ENCODE measurements around the gene ACOT8.
"Not testable (repeated sequence)": the region's sequence is repeated elsewhere in the genome, so short reads cannot be mapped to it uniquely, and the experiment has no call there.

The ACOT8 gene

DNA sequence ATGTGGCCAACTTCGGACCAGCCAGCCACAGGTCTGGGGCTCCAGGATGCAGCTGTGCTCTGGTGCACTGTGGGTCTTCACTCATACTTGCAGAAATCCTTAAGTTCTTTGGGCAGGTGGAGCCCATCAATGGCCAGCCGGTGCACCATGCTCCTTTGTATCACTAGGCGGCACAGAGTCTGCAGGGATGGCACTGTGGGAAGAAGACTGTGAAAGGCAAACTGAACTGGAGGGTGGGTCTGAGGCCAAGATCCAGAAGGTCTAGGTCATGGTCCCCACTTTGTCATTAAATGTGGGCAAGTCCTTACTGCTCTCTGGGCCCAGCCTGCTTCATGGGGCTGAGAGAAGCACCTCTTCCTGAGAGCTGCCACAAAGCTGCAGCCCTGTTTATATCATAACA lies 31.5 kb upstream of the ACOT8 start:
- no peak for DNase-seq (ENCODE audit: extremely low read depth in 1 of 2, low read depth in 1 of 2)

DNA sequence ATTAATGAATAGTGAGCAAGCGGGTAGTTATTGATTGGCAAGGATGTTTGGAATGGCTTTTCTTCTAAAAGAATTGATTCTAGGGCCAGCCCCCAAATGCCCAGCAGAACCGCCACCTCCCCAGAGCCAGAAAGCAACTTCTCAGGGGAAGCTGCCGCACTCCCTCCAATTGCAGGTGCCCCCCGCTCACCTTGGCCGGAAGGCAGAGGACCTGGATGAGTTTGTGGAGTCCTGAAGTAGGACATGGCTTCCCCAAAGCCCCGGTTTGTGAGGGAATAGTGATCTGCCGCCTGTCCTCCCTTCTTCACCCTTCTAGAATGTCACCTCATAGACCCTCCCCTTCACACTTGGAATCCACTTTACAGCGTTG lies 30.1 kb upstream of the ACOT8 start, which contains the start of gene SPATA25:
Gene SPATA25 (minus strand): TSS at position 277 of the 370 bp plus-strand sequence. CDS start 32 bp downstream, at position 245.
- no peak for DNase-seq (ENCODE audit: extremely low read depth in 1 of 2, low read depth in 1 of 2)

DNA sequence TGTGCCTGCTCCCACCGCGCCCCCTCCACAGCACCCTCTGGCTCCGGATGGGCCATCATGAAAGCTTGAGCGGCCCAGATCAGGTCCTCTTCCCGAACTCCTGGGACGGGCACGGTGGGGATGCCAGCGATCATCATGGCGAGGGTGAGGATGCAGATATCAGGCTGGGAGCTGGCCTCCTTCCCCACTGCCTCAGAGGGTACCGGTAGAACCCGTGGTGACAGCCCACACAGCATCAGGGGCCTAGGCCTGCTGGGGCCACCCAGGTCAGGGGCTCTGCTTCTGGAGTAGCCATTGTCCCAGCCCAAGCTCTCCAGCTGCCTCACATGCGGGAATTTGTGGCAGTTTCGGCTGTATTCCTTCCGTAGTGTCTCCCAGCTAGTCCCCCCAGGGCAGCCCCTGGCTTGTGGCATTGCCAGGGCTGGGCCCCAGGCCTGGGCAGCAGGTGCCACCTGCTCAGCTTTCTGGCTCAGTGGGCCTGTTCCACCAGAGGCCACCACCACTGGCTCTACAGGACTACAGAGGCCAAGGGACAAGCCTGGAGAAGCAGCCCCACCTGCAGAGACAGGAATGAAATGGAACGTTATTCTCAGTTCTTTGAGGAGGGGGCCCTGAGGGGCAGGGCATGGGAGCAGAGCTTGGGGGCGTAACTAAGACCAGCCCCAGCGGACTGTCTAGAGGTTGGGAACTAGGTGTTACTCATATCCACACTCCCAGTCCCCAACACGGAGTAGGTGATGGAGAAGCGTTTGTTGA lies 29.6 kb upstream of the ACOT8 start:
- no peak for DNase-seq (ENCODE audit: extremely low read depth in 1 of 2, low read depth in 1 of 2)

DNA sequence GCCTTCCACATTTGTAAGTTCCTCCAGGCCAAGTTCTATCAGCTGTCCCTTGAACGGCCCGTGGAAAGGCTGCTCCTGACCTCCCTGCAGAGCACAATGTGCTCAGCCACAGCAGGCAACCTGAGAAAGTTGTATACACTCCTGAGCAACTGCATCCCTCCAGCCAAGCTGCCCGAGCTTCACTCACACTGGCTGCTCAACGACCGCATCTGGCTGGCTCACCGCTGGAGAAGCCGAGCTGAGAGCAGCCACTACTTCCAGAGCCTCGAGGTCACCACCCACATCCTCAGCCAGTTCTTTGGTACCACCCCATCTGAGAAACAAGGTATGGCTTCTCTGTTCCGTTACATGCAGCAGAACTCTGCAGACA lies 25.9 kb upstream of the ACOT8 start:
- no peak for DNase-seq (ENCODE audit: extremely low read depth in 1 of 2, low read depth in 1 of 2)

DNA sequence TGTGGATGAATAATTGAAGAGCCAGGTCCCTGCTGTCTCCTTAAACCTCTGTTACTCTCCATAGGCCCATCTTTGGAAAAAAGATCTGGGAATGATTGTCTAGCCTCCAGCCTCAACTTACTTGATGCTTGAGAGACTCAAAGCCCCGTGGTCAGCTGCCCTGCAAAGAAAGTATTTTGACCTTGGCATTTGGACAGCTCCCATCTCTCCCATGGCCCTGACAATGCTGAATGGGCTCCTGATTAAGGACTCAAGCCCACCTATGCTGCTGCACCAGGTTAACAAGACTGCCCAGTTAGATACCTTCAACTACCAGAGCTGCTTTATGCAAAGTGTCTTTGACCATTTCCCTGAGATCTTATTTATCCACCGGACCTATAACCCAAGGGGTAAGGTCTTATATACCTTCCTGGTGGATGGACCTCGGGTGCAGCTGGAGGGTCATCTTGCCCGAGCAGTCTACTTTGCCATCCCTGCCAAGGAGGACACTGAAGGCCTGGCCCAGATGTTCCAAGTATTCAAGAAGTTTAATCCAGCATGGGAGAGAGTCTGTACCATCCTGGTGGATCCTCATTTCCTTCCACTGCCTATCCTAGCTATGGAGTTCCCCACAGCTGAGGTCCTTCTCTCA lies 25.4 kb upstream of the ACOT8 start:
- DNase-seq (ENCODE audit: extremely low read depth in 1 of 2, low read depth in 1 of 2) = no peak

DNA sequence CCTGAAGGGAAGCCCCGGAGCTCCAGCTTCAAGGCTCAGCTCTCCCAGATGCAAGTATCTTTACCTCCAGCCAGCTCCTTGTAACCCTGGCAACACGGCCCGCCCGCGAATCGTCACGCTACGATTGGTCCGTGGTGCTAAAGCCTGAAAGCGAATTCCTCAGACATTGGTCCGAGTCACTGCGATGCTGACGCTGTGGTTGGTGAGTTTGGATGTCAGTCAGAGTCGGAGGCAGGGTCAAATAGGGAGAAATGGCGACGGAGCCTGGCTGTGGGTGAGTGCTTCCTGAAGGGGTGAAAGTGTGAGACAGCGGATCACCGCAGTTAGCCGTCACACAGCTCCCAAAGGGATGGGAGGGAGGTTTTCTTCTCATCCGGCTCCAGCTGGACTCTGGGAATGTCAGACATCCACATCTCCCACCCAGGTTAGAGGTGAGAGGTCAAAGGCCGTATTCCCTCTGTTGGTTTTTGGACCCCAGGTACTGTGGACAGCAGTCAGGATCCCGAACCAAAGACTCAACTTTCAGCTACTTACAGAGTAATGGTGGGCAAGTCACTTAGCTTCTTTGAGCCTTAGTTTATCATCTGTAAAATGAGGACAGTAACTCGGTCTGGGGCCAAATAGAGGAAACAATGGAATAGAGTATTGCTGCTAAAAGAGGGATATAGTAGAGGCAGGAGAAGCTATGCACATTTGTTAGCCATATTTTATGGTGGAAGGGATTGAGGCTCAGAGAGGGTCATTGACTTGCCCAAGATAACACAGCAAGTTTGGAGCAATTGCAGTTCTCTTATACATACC lies 24.0 kb upstream of the ACOT8 start, which contains the start of gene ZSWIM1:
Gene ZSWIM1 (plus strand): TSS at position 240 of the 801 bp plus-strand sequence. CDS start 1,366 bp downstream, outside the sequence.
- DNase-seq (ENCODE audit: extremely low read depth in 1 of 2, low read depth in 1 of 2) = peak; percentile 91 to 98

DNA sequence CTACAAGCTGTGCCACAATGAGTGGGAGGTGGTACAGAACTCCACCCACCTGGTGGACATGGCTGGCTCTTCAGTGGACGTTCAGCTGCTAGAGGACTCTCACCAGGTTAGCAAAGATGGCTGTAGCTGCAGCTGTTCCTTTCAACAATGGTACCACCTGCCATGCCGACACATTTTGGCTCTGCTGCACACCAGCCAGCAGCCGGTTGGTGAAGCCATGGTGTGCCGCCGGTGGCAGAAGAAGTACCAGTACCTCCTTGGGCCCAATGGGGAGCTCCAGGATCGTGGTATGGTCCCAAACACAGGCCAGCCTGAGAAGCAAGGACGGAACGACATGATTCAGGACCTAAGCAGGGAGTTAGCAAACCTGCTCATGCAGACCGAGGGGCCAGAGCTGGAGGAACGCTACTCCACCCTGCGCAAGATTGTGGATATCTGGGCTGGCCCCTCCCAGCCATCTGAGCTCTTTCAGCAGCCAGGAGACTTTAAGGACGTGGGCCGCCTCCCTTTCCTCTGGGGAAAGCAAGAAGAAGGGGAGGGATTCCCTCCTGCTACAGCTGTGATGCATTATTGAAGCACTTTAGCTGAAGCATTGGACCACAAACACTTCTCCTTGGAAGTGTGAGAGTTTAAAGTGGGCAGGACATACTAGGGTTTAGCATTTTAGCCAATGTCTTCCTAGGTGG lies 21.0 kb upstream of the ACOT8 start:
- no peak for DNase-seq (ENCODE audit: extremely low read depth in 1 of 2, low read depth in 1 of 2)

DNA sequence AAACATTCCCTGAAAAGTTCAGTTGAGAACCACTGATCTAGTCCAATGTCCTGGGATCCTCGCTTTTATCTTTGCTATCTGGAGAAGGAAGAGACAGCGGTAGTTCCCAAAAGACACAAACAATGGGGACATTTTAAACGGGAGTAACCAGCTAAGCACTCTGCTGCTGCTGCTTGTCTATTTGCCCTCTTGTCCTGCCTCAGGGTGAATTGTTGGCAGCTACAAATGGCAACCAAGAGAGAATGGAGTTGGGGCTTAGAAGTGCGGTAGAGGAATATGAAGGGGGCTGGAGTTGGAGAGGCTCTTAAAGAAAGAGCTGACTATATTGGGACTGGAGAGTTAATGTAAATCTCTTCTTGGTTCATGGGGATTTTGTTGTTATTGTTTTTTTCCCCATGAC lies 17.4 kb upstream of the ACOT8 start:
- no peak for DNase-seq (ENCODE audit: extremely low read depth in 1 of 2, low read depth in 1 of 2)

DNA sequence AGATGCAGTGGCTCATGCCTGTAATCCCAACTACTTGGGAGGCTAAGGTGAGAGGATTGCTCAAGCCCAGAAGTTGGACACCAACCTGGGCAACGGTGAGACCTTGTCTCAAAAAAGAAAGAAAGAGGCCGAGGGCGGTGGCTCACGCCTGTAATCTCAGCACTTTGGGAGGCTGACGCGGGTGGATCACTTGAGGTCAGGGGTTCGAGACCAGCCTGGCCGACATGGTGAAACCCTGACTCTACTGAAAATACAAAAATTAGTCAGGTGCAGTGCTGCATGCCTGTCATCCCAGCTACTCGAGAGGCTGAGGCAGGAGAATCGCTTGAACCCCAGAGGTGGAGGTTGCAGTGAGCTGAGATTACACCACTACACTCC lies 16.9 kb upstream of the ACOT8 start:
- not testable (repeated sequence) for DNase-seq (ENCODE audit: extremely low read depth in 1 of 2, low read depth in 1 of 2)

DNA sequence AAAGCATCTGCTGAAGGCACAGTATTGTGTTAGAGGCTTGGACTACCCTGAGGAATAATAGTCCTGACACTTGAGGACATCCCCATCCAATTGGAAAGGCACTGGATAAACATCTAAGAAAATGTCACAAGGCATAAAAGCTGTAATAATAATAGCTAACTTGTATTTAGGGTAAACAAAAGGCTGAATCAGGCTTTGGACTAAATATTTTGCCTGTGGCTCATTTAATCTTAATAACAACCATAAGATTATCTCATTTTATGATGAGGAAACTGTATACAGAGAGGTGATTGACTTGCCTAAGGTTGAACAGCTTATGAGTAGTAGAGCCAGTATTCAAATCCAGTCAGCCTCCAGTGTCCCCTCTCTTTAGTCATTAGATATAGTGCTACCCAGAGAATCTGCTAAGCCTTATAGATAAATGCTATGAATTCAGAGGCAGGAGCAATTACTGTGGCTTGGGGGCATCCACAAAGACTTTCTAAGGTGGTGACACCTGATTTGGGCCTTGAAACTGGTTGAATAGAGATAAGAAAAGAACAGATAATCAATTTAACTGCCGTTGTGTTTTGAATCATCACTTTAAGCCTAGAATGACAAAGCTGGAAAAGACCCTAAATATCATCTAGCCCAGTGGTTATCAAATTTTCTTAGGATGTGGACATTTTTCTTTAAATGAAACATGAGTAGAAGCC lies 16.4 kb upstream of the ACOT8 start:
- no peak for DNase-seq (ENCODE audit: extremely low read depth in 1 of 2, low read depth in 1 of 2)

DNA sequence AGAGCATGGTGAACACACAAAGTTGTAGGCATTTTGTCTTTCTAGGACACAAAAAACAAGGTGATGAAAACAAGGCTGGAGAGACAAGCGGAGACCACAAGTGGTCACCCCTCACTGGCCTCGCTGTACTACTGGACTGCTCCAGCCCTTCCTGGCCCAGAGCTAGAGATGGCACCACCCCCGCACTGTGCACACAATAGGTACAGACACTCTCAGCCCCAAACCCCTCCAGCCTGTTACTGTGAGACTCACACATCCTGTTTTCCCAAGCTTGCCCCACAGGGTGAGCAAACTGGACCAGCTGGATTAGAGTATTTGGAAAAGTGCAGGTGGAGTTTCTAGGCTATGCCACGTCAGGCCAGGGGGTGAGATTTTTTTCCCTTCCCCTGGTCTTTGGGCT lies 15.4 kb upstream of the ACOT8 start:
- DNase-seq (ENCODE audit: extremely low read depth in 1 of 2, low read depth in 1 of 2) = no peak

DNA sequence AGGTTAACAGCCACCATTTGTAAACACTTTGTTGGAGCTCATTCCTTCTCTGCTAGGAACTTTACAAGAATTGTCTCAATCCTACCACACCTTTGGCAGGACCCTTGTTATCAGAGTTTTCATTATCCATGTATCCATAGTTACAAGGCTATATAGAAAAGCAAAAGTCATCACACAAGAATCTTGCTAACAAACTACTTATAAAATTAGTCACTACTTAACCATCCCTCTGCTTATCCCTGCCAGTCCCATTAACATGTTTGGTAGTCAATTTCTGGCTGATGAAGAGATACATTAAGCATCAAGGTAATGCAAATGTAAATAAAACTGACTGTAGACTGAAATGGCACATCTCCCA lies 10.6 kb upstream of the ACOT8 start:
- no peak for DNase-seq (ENCODE audit: extremely low read depth in 1 of 2, low read depth in 1 of 2)

DNA sequence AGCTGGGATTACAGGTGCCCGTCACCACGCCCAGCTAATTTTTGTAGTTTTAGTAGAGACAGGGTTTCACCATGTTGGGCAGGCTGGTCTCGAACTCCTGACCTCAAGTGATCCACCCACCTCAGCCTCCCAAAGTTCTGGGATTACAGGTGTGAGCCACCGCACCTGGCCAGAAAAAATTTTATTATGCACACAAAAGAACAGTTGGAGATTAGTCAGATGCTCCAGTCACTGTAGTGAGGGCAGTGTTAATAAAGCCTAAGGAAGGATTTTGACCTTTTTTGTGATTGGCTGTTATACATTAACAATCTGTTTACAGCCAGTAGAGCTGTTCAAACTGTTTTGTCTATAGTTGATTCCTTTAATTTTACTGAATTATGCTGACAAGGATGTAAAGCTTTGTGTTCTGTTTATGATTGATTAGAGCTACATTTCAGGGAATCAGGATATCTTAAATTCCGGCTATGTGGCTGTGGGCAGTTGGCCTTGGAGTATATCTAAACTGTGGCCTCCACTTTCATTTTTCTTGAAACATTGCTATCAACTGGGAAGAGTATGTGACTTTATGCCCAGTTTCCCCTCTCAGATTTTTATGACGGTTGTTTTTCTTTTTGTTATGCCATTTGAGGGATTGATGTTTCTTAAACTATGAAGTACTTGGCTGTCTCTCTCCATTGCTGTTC lies 10.1 kb upstream of the ACOT8 start:
- no peak for DNase-seq (ENCODE audit: extremely low read depth in 1 of 2, low read depth in 1 of 2)

DNA sequence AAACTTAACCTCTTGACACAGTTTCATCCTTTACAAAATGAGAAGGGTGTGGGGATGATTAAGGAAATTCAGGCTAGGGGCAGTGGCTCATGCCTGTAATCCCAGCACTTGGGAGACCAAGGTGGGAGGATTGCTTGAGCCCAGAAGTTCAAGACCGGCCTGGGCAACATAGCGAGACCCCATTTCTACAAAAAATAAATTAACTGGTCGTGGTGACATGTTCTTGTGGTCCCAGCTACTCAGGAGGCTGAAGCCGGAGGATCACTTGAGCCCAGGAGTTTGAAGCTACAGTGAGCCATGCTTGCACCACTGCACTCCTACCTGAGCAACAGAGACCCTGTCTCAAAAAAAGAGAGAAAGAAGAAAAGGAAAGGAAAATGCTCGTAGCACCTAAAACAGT lies 9.3 kb upstream of the ACOT8 start:
- no peak for DNase-seq (ENCODE audit: extremely low read depth in 1 of 2, low read depth in 1 of 2)

DNA sequence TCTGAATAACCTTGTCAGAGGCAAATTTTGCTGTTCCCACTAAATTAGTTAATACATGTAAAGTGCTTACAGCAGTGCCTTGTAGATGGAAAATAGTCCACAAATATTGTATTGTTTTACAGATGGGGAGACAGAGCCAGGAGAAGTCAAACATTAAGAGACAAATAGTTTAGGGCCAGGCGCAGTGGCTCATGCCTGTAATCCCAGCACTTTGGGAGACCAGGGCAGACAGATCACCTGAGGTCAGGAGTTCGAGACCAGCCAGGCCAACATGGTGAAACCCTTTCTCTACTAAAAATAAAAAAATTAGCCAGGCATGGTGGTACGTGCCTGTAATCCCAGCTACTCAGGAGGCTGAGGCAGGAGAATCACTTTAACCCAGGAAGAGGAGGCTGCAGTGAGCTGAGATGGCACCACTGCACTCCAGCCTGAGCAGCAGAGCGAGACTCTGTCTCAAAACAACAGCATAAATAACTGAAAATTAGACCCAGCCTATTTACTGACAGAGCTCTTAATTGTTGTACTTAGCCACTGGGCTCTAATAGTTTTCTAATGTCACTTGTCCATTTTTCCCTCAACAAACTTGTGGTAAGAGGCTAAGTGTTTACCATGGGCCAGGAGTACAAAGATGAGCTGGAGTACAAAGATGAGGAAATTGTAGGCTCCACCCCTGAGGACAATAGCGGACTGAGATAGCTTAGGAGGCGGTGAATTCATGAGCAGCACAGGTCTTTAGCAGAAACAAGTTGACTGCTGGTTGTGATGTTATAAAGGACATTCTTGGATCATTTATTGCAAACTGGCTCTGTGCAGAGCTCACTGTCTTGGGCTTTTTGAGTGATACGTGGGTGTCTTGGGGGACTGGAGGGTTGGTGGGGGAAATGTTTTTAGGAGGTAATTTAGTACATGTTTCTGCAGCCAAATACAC lies 6.6 kb upstream of the ACOT8 start:
- no peak for DNase-seq (ENCODE audit: extremely low read depth in 1 of 2, low read depth in 1 of 2)

DNA sequence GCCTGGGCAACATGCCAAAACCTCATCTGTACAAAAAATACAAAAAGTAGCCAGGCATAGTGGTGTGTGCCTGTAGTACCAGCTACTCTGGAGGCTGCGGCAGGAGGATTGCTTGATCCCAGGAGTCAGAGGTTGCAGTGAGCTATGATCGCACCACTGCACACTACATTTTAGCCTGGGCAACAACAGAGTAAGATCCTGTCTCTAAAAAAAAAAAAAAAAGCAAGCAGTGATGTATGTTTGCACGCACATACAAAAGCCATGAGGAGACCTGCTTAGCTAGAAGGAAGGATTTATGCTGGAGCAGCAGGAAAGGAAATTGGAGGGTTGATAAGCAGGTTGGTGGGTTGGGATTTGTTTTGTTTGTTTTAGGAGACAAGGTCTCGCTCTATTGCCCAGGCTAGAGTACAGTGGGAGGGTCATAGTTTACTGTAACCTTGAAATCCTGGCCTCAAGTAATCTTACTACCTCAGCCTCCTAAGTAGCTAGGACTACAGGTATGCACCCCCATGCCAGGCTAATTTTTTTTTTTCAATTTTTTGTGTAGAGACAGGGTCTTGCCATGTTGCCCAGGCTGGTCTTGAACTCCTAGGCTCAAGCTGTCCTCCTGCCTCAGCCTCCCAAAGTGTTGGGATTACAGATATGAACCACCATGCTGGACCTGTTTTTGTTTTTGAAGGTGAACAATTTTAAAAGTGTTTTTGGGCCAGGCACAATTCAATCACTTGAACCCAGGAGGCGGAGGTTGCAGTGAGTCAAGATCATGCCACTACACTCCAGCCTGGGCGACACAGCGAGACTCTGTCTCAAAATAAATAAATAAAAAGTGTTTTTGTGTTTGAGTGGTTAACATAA lies 4.3 kb upstream of the ACOT8 start:
- no peak for DNase-seq (ENCODE audit: extremely low read depth in 1 of 2, low read depth in 1 of 2)

DNA sequence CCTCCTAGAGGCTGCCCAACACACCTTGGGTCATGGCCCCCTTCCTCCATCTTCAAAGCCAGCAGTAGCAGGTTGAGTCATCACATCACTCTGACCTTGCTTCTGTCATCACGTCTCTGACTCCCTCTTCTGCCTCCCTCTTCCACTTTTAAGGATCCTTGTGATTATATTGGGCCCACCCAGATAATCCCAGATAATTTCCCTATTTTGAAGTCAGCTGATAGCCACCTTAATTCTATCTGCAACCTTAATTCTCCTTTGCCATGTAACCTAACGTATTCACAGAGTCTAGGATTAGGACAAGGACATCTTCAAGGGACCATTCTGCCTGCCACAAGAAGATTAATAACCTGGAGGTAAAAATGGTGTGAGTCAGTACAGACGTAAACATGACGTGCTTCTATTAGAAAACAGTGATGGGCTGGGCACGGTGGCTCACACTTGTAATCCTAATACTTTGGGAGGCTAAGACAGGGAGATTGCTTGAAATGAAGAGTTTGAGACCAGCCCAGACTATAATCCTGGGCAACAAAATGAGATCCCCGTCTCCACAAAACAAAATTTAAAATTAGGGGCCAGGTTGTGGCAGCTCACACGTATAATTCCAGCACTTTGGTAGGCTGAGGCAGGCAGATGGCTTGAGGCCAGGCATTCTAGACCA lies 3.5 kb upstream of the ACOT8 start:
- no peak for DNase-seq (ENCODE audit: extremely low read depth in 1 of 2, low read depth in 1 of 2)

DNA sequence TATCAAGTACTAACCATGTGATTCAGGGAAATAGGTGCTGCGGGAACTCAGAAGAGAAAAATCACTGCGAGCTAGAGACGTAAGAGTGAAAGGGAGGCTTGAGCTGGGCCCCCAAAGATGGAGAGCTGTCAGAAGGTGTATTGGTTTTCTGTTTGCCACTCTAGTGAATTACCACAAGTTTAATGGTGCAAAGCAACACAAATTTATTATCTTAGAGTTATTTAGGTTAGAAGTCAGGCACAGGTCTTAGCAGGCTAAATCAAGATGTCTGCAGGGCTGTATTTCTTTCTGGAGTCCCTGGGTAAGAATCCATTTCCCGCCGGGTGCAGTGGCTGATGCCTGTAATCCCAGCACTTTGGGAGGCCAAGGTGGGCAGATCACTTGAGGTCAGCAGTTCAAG lies 2.7 kb upstream of the ACOT8 start:
- no peak for DNase-seq (ENCODE audit: extremely low read depth in 1 of 2, low read depth in 1 of 2)

Data from stimulated activated CD8-positive, alpha-beta memory T cell treated with anti-CD3 and anti-CD28 coated beads, Interleukin-7, amount 100 ng/mL, for 48 hours (primary cell).